Measurements from ENCODE around the gene SOX30.

DNA sequence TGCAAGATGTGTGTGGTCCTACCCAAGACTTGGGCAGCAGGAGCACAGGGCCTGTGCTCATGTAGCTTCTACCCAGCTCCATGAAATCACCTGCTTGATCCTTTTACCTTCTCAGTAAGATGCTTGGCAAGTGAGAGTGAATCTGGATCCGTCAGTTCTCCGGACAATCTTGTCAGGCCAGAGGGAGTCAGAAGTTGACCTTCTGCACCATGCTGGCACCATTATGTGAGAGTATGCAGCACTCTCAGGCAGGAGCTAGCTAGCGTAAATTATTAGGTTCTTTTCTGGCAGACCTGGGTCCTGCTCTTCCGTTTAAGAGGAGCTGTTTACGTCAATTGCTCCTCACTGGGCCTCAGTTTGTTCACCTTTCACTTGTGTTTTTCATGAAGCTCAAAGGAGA is 39.7 kb downstream of the SOX30 start:
- TF ChIP-seq ZFX (IDR thresholded peaks at IDR 0.05; ENCODE audit: borderline replicate concordance) (no peak), CTCF (IDR thresholded peaks at IDR 0.05) (no peak)

Measured in 22Rv1 (cell line).